ENCODE data around the gene TMED3. TPM values are rescaled to one million over a fixed set of nuclear protein-coding genes. Genes with fewer than 3 reads are reported as not detected.

Gene TMED3
- total RNA-seq, 2 donors from 2014 or later, result 41.1 to 42.9 TPM

- intact Hi-C loops (cut with DNase I), result no loop called here
Measured at GRCh38 chr15:79370716-79371115, 59.8 kb downstream of the TMED3 start.

DNA sequence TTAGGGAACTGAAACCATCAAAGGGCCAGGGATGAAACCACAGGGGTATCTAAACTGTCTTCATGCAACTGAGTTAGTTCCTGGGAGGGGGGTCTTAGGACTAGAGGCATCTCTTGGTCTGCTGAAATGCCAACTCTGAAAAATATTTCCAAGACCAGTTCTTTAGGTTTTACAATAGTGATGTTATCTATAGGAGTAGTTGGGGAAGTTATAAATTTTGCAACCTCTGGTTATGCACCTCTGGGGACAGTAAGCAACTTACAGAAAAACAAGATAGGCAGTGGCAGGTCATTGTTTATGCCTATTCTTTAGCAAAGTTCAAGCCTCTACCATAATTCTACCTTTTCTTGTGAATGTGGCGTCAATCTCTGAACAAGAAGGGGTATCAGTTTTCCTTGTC lies 60.7 kb downstream of the TMED3 start:
- intact Hi-C loops (cut with DNase I), result no loop called here
- DNase-seq (ENCODE audit: low spot score), result no peak

More at GRCh38 chr15:79370716-79371115, 59.8 kb downstream of the TMED3 start:
- DNase-seq (ENCODE audit: low spot score), result no peak

GRCh38 chr15:79372428-79372827 lies 61.5 kb downstream of the TMED3 start:
- no peak for DNase-seq (ENCODE audit: low spot score)
- intact Hi-C loops (cut with DNase I), result no loop called here

Other genes starting within 250 kb of the TMED3 start
- gene RASGRF1, start 220.3 kb upstream of the TMED3 start, total RNA-seq, result under 1 TPM; 0.09 to 0.10 TPM
- gene ANKRD34C, start 28.4 kb upstream of the TMED3 start, total RNA-seq, result under 1 TPM; 0.14 to 0.19 TPM
- under 1 TPM; 0.69 to 0.76 TPM for gene MINAR1, start 121.2 kb downstream of the TMED3 start, total RNA-seq